ENCODE results near the gene TMC5. TPM values are rescaled to one million over a fixed set of nuclear protein-coding genes. Genes with fewer than 3 reads are reported as not detected.

Gene TMC5
- total and polyA plus RNA-seq, 2 donors from 2014 or later: 1.0 to 6.6 TPM

DNA sequence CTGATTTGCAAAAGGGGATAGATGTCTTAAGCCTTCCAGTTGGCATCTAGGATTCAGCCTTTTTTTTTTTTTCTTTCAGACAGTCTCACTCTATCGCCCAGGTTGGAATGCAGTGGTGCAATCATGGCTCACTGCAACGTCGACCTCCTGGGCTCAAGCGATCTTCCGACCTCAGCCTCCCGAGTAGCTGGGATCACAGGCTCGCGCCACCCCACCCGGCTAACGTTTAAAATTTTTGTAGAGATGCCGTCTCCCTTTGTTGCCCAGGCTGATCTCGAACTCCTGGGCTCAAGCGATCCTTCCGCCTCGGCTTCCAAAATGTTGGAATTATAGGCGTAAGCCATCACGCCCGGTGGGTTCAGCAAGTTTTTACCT, 105.5 kb downstream of the TMC5 start:
- no peaks in the 10 kb centered on the region for H3K27me3 ChIP-seq (ENCODE audit: control insufficient read depth, insufficient read depth, low read length)
- no peaks in the 10 kb centered on the region for H3K9me3 ChIP-seq (ENCODE audit: control insufficient read depth in 2 of 3, insufficient read depth in 1 of 3, low read length in 3 of 3)
- FAIRE-seq (no peak), DNase-seq (peak in 3 of 5 donors; percentile 14 to 76 (median 68))
- no peak overlapping the region for H3K9ac ChIP-seq (ENCODE audit: low read length in 3 of 3)
- peaks cover 8 to 13% (median 8%) of the 10 kb centered on the region in 3 donors for H3K4me1 ChIP-seq (ENCODE audit: control insufficient read depth in 2 of 3, insufficient read depth in 2 of 3, low read depth in 1 of 3, low read length in 3 of 3)
- intact Hi-C loops (cut with DNase I): no loop called here
- TF ChIP-seq, protein P1, sequence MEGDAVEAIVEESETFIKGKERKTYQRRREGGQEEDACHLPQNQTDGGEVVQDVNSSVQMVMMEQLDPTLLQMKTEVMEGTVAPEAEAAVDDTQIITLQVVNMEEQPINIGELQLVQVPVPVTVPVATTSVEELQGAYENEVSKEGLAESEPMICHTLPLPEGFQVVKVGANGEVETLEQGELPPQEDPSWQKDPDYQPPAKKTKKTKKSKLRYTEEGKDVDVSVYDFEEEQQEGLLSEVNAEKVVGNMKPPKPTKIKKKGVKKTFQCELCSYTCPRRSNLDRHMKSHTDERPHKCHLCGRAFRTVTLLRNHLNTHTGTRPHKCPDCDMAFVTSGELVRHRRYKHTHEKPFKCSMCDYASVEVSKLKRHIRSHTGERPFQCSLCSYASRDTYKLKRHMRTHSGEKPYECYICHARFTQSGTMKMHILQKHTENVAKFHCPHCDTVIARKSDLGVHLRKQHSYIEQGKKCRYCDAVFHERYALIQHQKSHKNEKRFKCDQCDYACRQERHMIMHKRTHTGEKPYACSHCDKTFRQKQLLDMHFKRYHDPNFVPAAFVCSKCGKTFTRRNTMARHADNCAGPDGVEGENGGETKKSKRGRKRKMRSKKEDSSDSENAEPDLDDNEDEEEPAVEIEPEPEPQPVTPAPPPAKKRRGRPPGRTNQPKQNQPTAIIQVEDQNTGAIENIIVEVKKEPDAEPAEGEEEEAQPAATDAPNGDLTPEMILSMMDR (IDR thresholded peaks at IDR 0.05; ENCODE audit: borderline replicate concordance, extremely low read depth, insufficient read depth): no peak
- H3K27ac ChIP-seq (ENCODE audit: low read depth in 2 of 2, low read length in 2 of 2): no peak overlapping the region
- peaks cover 0 to 3% (median 0%) of the 10 kb centered on the region in 3 donors for H3K36me3 ChIP-seq (ENCODE audit: control insufficient read depth in 2 of 3, insufficient read depth in 3 of 3, low read length in 3 of 3)
- no peak overlapping the region for H3K4me3 ChIP-seq (ENCODE audit: low read length in 3 of 3)

DNA sequence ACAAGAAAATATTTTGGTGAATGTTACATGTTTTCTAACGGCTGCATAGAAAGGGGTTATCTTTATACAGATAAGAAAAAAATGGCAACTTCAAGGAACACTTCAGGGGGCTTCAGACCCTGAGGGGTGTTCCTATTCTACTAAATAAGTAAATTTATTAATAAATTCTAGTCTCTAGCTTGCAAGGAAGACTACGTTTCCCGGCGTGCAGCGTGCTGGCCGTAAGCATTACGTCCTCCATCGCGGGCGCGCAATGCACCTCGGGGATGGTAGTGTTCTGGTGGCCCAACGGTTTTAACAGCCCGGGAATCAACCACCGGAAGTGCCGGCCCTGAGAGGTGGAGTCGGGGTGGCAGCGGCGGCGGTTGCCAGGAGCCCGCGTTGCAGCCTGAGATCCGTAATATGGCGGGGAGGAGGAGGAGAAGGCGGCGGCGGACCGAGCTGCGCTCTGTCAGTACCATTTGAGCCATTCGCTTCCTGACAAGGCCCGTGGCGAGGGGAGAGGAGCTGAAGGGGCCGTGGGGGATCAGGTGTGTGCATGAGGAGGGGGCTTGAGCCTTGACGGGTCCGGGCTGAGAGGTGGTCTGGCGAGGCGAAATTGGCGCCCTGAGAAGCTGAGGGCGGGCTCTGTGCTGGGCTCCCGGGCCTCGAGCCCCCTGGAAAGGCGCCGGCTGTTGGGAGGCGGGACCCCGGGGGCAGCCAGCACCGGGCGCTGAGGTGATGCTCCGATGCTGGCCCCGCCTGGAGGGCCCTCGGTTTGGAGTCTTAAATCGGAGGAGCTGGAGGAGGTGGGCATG, 106.1 kb downstream of the TMC5 start, which contains the start of gene CCP110:
Gene CCP110 (plus strand): TSS at position 384 of the 797 bp plus-strand sequence. CDS start 3,940 bp downstream, outside the sequence.
- Histone ChIP-seq H3K27me3 (ENCODE audit: control insufficient read depth, insufficient read depth, low read length) (no peaks in the 10 kb centered on the region), H3K9ac (ENCODE audit: low read length in 3 of 3) (peak within 1 kb of the TSS; percentile 74 to 79 (median 77)), H3K9me3 (ENCODE audit: control insufficient read depth in 2 of 3, insufficient read depth in 1 of 3, low read length in 3 of 3) (no peaks in the 10 kb centered on the region), H3K4me1 (ENCODE audit: control insufficient read depth in 2 of 3, insufficient read depth in 2 of 3, low read depth in 1 of 3, low read length in 3 of 3) (peaks cover 8 to 13% (median 8%) of the 10 kb centered on the region in 3 donors), H3K4me3 (ENCODE audit: low read length in 3 of 3) (peak within 1 kb of the TSS; percentile 87 to 90 (median 88)), H3K36me3 (ENCODE audit: control insufficient read depth in 2 of 3, insufficient read depth in 3 of 3, low read length in 3 of 3) (peaks cover 0 to 6% (median 0%) of the 10 kb centered on the region in 3 donors), H3K27ac (ENCODE audit: low read depth in 2 of 2, low read length in 2 of 2) (peak within 1 kb of the TSS; percentile 41 to 47)
- TF ChIP-seq, protein P1 (IDR thresholded peaks at IDR 0.05; ENCODE audit: borderline replicate concordance, extremely low read depth, insufficient read depth): no peak
- FAIRE-seq (peak; percentile 54), DNase-seq (peak; percentile 96 to 99 (median 98))
- intact Hi-C loops (cut with DNase I): no loop called here

DNA sequence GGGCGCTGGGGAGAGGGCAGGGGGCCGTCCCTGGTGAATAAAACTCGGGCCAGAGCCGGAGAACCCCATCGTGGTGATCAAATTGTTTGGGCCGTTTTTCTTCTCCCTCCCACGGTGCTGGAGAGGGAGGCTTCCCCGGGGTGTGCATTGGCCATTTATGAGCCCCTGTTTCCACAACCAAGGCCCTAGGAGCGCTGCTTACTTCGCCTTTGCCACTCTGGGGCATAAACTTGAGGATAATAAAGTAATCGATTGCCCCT, 106.6 kb downstream of the TMC5 start:
- Histone ChIP-seq H3K9ac (ENCODE audit: low read length in 3 of 3) (peak overlapping the region; percentile 74 to 79 (median 77)), H3K4me3 (ENCODE audit: low read length in 3 of 3) (peak overlapping the region; percentile 87 to 90 (median 88)), H3K36me3 (ENCODE audit: control insufficient read depth in 2 of 3, insufficient read depth in 3 of 3, low read length in 3 of 3) (peaks cover 0 to 6% (median 0%) of the 10 kb centered on the region in 3 donors), H3K9me3 (ENCODE audit: control insufficient read depth in 2 of 3, insufficient read depth in 1 of 3, low read length in 3 of 3) (no peaks in the 10 kb centered on the region), H3K27ac (ENCODE audit: low read depth in 2 of 2, low read length in 2 of 2) (no peak overlapping the region), H3K4me1 (ENCODE audit: control insufficient read depth in 2 of 3, insufficient read depth in 2 of 3, low read depth in 1 of 3, low read length in 3 of 3) (peaks cover 8 to 13% (median 8%) of the 10 kb centered on the region in 3 donors), H3K27me3 (ENCODE audit: control insufficient read depth, insufficient read depth, low read length) (no peaks in the 10 kb centered on the region)
- DNase-seq (no peak), FAIRE-seq (no peak)
- intact Hi-C loops (cut with DNase I): no loop called here
- TF ChIP-seq, protein P1 (IDR thresholded peaks at IDR 0.05; ENCODE audit: borderline replicate concordance, extremely low read depth, insufficient read depth): no peak

Data from kidney (tissue), 14 donors.